ENCODE results near the gene UBE4A.
"Not testable (repeated sequence)": the region's sequence is repeated elsewhere in the genome, so short reads cannot be mapped to it uniquely, and the experiment has no call there.

UBE4A gene

GRCh38 chr11:118415062-118415738 lies 55.8 kb downstream of the UBE4A start:
- H3K27ac ChIP-seq = no peak overlapping the region

GRCh38 chr11:118415739-118416068 lies 56.3 kb downstream of the UBE4A start:
- H3K27ac ChIP-seq = no peak overlapping the region
- TF ChIP-seq, protein P1, sequence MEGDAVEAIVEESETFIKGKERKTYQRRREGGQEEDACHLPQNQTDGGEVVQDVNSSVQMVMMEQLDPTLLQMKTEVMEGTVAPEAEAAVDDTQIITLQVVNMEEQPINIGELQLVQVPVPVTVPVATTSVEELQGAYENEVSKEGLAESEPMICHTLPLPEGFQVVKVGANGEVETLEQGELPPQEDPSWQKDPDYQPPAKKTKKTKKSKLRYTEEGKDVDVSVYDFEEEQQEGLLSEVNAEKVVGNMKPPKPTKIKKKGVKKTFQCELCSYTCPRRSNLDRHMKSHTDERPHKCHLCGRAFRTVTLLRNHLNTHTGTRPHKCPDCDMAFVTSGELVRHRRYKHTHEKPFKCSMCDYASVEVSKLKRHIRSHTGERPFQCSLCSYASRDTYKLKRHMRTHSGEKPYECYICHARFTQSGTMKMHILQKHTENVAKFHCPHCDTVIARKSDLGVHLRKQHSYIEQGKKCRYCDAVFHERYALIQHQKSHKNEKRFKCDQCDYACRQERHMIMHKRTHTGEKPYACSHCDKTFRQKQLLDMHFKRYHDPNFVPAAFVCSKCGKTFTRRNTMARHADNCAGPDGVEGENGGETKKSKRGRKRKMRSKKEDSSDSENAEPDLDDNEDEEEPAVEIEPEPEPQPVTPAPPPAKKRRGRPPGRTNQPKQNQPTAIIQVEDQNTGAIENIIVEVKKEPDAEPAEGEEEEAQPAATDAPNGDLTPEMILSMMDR (IDR thresholded peaks at IDR 0.05) = no peak
- TF ChIP-seq ZFX (IDR thresholded peaks at IDR 0.05; ENCODE audit: borderline replicate concordance) = no peak

More at GRCh38 chr11:118415062-118415738, 55.8 kb downstream of the UBE4A start:
- TF ChIP-seq ZFX (IDR thresholded peaks at IDR 0.05; ENCODE audit: borderline replicate concordance) = no peak
- TF ChIP-seq, protein P1 (IDR thresholded peaks at IDR 0.05) = no peak

DNA sequence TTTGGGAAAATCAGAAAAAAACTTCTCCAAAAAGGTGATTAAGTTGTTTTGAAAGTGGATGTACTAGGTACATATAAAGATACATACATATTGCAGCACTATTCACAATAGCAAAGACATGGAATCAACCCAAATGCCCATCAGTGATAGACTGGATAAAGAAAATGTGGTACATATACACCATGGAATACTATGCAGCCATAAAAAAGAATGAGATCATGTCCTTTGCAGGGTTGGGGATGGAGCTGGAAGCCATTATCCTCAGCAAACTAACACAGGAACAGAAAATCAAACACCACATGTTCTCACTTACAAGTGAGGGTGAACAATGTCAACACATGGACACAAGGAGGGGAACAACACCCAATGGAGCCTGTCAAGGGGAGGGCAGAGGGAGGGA lies 57.5 kb downstream of the UBE4A start:
- H3K27ac ChIP-seq = not testable (repeated sequence)

DNA sequence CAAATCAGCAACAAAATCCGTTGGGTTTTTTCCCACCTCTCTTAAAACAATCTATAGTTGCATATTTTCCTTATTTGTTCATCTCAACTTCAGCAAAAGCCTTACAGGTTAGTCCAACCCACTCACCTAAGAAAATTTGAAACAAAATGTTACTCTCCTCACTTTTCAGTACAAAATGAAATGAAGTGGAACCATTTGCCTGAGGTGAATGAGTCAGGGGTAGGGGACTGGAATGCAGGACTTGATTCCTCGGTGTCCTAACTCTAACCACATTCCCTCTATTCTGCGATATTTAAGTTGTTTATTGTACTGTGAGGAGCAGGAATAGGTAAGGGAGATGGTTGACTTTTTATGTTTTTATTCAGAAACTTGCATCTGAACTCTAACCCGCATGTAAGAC lies 58.4 kb downstream of the UBE4A start:
- H3K27ac ChIP-seq = no peak overlapping the region
- no peak for TF ChIP-seq ZFX (IDR thresholded peaks at IDR 0.05; ENCODE audit: borderline replicate concordance)
- TF ChIP-seq, protein P1 (IDR thresholded peaks at IDR 0.05) = no peak

- H3K27ac ChIP-seq = no peak overlapping the region
- TF ChIP-seq, protein P1 (IDR thresholded peaks at IDR 0.05) = no peak
- no peak for TF ChIP-seq ZFX (IDR thresholded peaks at IDR 0.05; ENCODE audit: borderline replicate concordance)
Observed at GRCh38 chr11:118418766-118419165, 59.4 kb downstream of the UBE4A start.

- TF ChIP-seq ZFX (IDR thresholded peaks at IDR 0.05; ENCODE audit: borderline replicate concordance) = no peak
- TF ChIP-seq, protein P1 (IDR thresholded peaks at IDR 0.05) = no peak
Observed at GRCh38 chr11:118427707-118428106, 68.3 kb downstream of the UBE4A start.

GRCh38 chr11:118430956-118431355 lies 71.6 kb downstream of the UBE4A start:
- no peak overlapping the region for H3K27ac ChIP-seq
- TF ChIP-seq ZFX (IDR thresholded peaks at IDR 0.05; ENCODE audit: borderline replicate concordance) = no peak
- TF ChIP-seq, protein P1 (IDR thresholded peaks at IDR 0.05) = no peak

More at GRCh38 chr11:118427707-118428106, 68.3 kb downstream of the UBE4A start:
- no peak overlapping the region for H3K27ac ChIP-seq

DNA sequence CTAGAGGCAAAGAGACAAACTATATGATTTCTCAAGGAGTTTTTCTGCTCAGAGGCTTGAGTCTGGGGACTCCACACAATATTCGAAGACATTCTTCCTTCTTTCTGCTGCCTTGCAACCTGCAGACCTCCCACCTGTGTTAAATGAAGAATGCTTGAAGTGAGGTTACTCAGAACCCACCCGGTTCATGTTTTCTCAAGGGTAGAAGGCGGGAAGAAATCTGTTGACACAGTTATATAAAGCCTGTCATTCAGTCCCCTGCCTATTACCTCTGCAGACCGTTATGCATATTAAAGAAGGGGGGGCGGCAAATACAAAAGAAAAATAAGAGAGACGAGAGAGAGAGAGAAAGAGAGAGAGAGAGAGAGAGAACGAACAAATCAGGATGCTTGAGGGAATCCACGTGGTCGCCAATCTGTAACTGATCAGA lies 74.7 kb downstream of the UBE4A start:
- H3K27ac ChIP-seq = peak overlapping the region; percentile 98
- TF ChIP-seq, protein P1 (IDR thresholded peaks at IDR 0.05) = no peak
- no peak for TF ChIP-seq ZFX (IDR thresholded peaks at IDR 0.05; ENCODE audit: borderline replicate concordance)
